Measurements from ENCODE around the gene BRF1.
A peak's percentile ranks its signal among the peaks of the same experiment; 100 is the strongest.

Gene BRF1

DNA sequence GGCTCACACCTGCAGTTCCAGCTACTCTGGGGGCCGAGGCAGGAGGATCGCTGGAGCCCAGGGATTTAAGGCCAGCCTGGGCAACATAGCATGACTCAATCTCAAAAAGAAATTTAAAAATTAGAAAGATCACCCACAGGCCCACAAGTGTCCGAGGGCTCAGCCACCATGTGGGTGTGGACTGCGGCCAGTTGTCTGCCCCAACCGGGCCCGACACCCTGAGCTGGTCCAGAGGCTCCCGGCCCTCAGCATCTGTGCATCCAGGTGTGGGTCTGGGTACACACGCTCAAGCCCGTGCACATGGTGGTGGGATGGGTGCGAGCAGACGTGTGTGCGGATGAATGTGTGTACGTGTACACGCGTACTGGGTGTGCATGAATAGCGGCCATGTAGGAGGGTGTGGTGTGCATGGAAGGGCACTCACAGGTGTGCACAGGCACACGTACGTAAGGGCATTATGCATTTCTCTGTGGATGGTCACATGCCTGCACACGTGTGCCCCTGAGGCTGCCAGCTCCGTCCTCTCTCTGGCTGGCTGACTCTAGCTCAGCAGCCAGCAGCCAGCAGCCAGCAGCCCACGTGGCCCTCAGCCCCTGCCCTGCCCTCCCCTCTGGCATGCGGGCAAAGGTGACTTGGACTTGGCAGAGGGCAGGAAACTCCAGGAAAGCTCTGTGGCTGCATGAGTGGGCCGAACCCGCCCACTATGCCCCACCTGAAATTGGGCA is 96.4 kb downstream of the BRF1 start:
- Histone ChIP-seq H3K4me3 (ENCODE audit: low read length) (no peak overlapping the region), H3K36me3 (ENCODE audit: insufficient read depth, low read length) (no peaks in the 10 kb centered on the region), H2AFZ (ENCODE audit: low read depth, low read length) (no peak overlapping the region), H3K4me1 (ENCODE audit: insufficient read depth, low read length) (peaks cover 9% of the 10 kb centered on the region), H3K27me3 (ENCODE audit: insufficient read depth, low read length) (no peaks in the 10 kb centered on the region), H3K9me3 (ENCODE audit: low read length) (no peaks in the 10 kb centered on the region)

DNA sequence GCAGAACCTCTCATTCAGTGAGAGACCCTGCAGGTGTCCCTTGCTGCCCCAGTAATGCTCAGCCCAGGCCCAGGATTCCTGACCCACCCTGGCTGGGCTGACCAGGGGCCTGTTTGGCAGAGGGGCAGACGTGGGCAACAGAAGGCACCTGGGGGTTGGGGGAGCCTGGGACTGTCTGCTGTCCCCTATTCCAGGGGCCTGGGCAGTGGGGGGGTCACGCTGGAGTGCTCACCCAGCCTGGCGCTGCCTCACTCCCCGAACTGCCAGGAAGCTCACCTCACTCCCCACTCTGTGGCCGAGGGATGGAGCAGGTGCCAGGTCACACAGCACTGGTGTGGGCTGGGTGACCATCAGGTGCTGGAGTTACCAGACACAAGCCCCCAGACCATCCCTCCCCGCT is 97.1 kb downstream of the BRF1 start:
- H3K36me3 ChIP-seq (ENCODE audit: insufficient read depth, low read length), result no peaks in the 10 kb centered on the region
- no peak overlapping the region for H2AFZ ChIP-seq (ENCODE audit: low read depth, low read length)
- no peaks in the 10 kb centered on the region for H3K27me3 ChIP-seq (ENCODE audit: insufficient read depth, low read length)
- peaks cover 9% of the 10 kb centered on the region for H3K4me1 ChIP-seq (ENCODE audit: insufficient read depth, low read length)
- H3K9me3 ChIP-seq (ENCODE audit: low read length), result no peaks in the 10 kb centered on the region
- H3K4me3 ChIP-seq (ENCODE audit: low read length), result no peak overlapping the region

DNA sequence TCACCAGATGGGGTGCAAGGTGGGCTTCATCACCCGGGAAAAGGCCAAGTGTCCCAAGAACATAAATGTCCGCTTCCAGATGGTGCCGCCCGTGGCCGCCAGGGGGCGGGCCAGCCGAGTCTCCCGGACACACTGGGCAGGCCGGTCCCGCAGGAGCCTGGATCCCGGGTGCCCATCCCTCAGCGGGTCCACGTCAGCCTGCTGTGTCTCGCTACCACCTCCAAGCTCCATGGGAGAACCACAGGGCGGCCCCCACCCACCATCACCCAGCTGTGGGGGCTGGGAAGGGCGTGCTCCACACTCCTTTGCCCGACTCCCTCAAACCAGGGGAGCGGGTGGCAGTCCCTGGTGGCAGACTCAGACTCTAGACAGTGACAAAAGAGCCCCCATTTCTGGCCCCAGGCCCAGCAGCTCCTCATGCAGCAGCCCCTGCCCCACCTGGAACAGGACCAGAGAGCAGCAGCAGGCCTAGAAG is 97.7 kb downstream of the BRF1 start:
- Histone ChIP-seq H3K4me3 (ENCODE audit: low read length) (no peak overlapping the region), H3K36me3 (ENCODE audit: insufficient read depth, low read length) (no peaks in the 10 kb centered on the region), H3K27me3 (ENCODE audit: insufficient read depth, low read length) (no peaks in the 10 kb centered on the region), H2AFZ (ENCODE audit: low read depth, low read length) (no peak overlapping the region), H3K9me3 (ENCODE audit: low read length) (no peaks in the 10 kb centered on the region), H3K4me1 (ENCODE audit: insufficient read depth, low read length) (peaks cover 9% of the 10 kb centered on the region)

DNA sequence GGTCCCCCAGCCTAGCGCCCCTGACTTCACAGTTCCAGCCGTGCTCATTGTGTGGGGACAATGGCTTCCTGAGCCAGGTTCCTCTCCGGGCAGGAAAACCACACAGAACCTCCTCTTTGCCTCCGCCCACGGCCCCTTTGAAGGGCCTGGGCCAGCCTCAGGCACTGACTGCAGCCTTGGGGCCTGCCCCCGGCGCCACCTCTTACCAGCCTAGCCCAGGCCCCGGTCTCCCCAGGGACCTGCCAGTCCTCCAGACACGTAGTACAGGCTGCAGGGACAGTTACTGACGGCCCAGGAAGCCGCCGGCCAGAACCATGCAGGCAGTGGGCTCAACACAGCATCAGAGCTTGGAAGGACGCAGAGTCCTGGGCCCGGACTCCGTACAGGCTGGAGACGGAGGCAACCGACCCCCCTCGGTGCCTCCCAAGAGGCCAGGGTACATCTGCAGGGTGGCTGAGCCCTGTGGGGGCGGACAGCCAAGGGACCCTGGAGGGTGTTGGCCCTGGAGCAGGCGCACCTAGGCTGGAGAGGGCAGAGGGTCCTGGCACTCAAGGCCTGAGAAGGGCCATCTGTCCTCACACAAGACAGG is 98.8 kb downstream of the BRF1 start:
- Histone ChIP-seq H2AFZ (ENCODE audit: low read depth, low read length) (no peak overlapping the region), H3K27me3 (ENCODE audit: insufficient read depth, low read length) (no peaks in the 10 kb centered on the region), H3K4me1 (ENCODE audit: insufficient read depth, low read length) (peaks cover 17% of the 10 kb centered on the region), H3K9me3 (ENCODE audit: low read length) (no peaks in the 10 kb centered on the region), H3K36me3 (ENCODE audit: insufficient read depth, low read length) (no peaks in the 10 kb centered on the region), H3K4me3 (ENCODE audit: low read length) (no peak overlapping the region)

DNA sequence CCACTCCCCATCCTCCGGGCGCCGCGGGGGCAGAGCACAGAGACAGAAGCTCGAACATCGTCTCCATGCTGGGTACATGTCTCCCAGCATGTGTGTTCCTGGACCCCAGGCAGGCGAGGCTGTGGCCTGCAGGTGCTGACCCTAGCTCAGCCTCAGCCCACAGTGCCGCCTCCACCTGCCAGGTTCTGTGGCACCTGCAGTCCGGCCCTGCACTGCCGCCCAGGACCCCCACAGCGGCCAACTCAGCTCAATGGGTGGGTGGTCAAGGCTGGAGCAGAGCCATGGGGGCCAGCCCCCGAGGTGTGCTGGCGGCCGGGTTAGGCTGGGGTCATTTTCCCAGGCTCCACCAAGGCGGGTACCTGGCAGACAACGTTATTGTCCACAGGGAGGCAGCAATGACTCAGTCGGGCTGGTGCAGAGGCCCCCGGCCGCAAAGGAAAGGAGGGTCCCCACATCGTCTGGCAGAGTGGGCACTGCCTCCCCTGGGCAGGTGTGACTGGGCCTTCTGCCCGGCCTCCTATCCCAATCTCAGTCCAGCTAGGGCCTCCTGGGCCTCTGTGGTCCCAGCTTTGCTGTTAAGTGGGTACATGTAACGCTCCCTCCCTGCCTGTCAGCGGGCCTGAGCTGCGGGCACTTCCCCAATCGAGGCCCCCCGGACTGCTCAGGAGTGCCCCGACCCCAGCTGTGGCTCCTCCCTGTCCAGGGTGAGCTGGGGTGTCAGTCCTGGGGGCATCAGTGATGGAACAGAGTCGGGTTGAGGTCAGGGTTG is 99.5 kb downstream of the BRF1 start:
- no peaks in the 10 kb centered on the region for H3K27me3 ChIP-seq (ENCODE audit: insufficient read depth, low read length)
- no peaks in the 10 kb centered on the region for H3K9me3 ChIP-seq (ENCODE audit: low read length)
- no peak overlapping the region for H3K4me3 ChIP-seq (ENCODE audit: low read length)
- no peaks in the 10 kb centered on the region for H3K36me3 ChIP-seq (ENCODE audit: insufficient read depth, low read length)
- H2AFZ ChIP-seq (ENCODE audit: low read depth, low read length), result no peak overlapping the region
- H3K4me1 ChIP-seq (ENCODE audit: insufficient read depth, low read length), result peaks cover 19% of the 10 kb centered on the region

DNA sequence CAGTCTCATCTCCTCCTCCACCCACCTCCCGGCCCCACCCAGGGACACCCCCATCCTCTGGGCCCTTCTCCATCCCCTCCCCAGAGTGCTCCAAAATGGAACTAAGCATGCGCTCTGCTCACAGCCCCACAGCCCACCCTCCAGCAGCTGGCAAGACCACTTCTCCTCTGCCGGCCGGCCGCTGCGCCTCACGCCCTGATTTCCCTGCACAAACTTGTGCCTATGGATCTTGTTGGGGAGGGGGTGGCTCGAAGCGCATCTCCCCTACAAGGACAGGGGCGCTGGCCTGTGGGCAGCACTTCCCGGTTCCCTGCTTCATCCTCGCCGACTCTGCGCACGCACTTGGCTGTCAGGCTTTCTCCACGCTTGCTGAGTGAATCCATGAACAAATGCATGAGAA is 100.2 kb downstream of the BRF1 start:
- no peaks in the 10 kb centered on the region for H3K36me3 ChIP-seq (ENCODE audit: insufficient read depth, low read length)
- peaks cover 26% of the 10 kb centered on the region for H3K4me1 ChIP-seq (ENCODE audit: insufficient read depth, low read length)
- no peak overlapping the region for H2AFZ ChIP-seq (ENCODE audit: low read depth, low read length)
- H3K27me3 ChIP-seq (ENCODE audit: insufficient read depth, low read length), result no peaks in the 10 kb centered on the region
- H3K4me3 ChIP-seq (ENCODE audit: low read length), result no peak overlapping the region
- no peaks in the 10 kb centered on the region for H3K9me3 ChIP-seq (ENCODE audit: low read length)

DNA sequence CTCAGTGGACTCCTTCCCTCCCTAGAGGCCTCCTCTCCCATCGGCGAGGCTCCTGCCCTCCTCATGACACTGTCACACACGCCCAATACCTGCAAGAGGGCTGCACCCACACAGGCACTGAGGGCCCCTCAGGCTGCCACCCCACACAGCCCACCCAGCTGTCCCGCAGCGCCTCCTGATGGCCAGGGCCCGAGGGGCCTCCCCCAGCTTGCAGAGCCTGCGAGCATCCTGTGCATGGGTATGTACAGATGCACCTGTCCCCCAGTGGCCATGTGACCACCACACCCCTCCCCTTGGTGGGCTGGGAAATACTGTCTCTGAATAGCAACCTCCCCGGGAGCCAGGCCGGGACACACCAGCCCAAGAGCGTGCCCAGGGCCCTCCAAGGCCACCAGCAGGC is 100.7 kb downstream of the BRF1 start:
- Histone ChIP-seq H3K4me1 (ENCODE audit: insufficient read depth, low read length) (peaks cover 31% of the 10 kb centered on the region), H3K36me3 (ENCODE audit: insufficient read depth, low read length) (no peaks in the 10 kb centered on the region), H3K9me3 (ENCODE audit: low read length) (no peaks in the 10 kb centered on the region), H3K4me3 (ENCODE audit: low read length) (no peak overlapping the region), H2AFZ (ENCODE audit: low read depth, low read length) (no peak overlapping the region), H3K27me3 (ENCODE audit: insufficient read depth, low read length) (no peaks in the 10 kb centered on the region)

DNA sequence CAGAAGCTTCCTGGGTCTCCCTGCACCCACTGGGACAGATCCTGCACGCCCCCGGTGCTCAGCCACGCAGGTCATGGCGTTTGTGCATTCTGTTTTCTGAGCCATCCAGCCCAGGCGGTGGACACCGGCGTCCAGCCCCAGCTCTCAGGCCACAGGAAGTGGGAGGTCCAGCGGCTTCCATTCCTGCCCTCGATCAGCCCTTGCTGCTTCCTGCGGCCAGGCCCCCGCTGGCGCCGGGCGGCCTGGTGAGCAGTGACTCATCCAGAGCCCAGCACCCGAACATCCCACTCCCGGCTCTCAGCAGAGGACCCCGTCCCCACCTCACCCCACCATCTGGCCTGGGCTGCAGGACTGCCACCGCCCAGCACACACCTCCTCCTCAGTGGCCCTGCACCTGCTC is 101.7 kb downstream of the BRF1 start:
- peaks cover 31% of the 10 kb centered on the region for H3K4me1 ChIP-seq (ENCODE audit: insufficient read depth, low read length)
- no peak overlapping the region for H2AFZ ChIP-seq (ENCODE audit: low read depth, low read length)
- H3K27me3 ChIP-seq (ENCODE audit: insufficient read depth, low read length), result no peaks in the 10 kb centered on the region
- H3K4me3 ChIP-seq (ENCODE audit: low read length), result no peak overlapping the region
- H3K36me3 ChIP-seq (ENCODE audit: insufficient read depth, low read length), result no peaks in the 10 kb centered on the region
- no peaks in the 10 kb centered on the region for H3K9me3 ChIP-seq (ENCODE audit: low read length)

DNA sequence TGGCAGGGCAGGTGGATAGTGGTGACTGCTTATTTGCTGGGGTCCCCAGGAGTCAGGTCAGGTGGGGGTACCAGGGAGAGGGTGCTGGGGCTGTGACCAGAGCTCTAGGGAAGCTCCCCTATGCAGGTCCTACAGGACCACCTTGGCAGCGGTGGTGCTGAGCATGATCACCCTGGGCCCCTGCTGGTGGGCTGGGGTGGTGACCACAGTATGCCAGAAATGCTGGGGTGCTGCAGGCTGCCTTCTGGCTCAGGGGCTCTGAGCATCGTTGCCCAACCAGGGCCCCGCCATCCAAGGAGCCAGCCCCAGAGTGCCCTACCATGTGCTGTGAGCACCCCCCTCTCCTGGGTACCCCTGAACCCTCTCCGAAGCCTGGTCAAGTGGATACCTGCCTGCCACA is 102.2 kb downstream of the BRF1 start:
- H3K9me3 ChIP-seq (ENCODE audit: low read length), result no peaks in the 10 kb centered on the region
- no peaks in the 10 kb centered on the region for H3K36me3 ChIP-seq (ENCODE audit: insufficient read depth, low read length)
- peaks cover 33% of the 10 kb centered on the region for H3K4me1 ChIP-seq (ENCODE audit: insufficient read depth, low read length)
- H3K4me3 ChIP-seq (ENCODE audit: low read length), result no peak overlapping the region
- no peak overlapping the region for H2AFZ ChIP-seq (ENCODE audit: low read depth, low read length)
- H3K27me3 ChIP-seq (ENCODE audit: insufficient read depth, low read length), result no peaks in the 10 kb centered on the region

DNA sequence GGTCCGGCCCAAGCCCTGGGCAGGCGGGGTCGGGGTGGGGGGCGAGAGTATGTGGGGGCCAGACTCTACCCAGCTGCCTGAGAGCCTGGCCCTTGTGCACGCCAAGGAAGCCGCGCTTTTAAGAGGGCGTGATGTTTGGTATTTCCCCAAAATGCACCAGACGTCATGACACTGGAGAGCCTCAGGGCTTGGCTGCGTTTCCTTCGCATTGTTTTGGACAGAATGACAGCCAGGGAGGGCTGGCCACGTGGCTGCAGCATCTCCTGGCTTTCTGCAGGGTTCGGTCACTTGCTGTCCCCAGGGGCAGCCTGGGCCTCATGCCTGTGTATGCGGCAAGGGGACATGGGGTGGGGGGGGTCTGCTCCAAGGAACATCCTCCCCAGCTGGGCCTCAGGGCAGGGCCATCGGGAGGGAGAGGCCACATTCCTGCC is 103.6 kb downstream of the BRF1 start:
- no peak overlapping the region for H3K4me3 ChIP-seq (ENCODE audit: low read length)
- no peaks in the 10 kb centered on the region for H3K9me3 ChIP-seq (ENCODE audit: low read length)
- H3K36me3 ChIP-seq (ENCODE audit: insufficient read depth, low read length), result no peaks in the 10 kb centered on the region
- no peak overlapping the region for H2AFZ ChIP-seq (ENCODE audit: low read depth, low read length)
- no peaks in the 10 kb centered on the region for H3K27me3 ChIP-seq (ENCODE audit: insufficient read depth, low read length)
- peaks cover 39% of the 10 kb centered on the region for H3K4me1 ChIP-seq (ENCODE audit: insufficient read depth, low read length)

DNA sequence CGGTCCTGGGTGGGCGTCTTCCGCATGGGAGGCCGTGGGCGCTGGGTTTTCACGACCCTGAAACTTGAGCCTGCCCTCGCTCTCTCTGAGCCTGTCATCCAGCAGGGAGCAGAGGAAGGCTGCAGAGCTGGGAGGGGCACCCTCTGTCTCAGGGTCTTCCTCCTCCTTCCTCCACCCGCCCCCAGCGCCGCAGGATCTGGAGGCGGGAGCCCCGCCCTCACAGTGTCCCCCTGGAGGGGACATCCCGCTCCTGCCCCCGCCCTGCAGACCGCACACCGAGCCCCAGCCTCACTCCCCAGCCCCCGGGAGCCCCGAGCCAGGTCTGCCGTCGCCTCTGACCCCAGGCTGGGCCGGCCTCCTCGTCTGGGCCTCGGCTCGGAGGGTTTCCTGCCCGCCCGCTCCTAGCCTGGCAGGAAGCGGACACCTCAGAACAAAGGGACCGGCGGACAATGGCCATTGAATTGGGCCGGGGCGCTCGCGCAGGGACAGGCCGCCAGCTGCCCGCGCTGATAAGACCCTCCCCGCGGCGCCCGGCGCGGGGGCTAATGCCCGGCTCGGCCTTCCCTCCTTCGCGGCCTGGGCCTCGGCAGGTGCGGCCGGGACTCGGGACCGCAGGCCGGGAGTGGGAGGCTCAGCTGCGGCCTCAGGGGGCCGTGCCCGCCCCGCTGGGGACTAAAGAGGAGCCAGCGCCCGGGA is 104.4 kb downstream of the BRF1 start:
- Histone ChIP-seq H3K9me3 (ENCODE audit: low read length) (no peaks in the 10 kb centered on the region), H2AFZ (ENCODE audit: low read depth, low read length) (peak overlapping the region; percentile 88), H3K4me1 (ENCODE audit: insufficient read depth, low read length) (peaks cover 33% of the 10 kb centered on the region), H3K4me3 (ENCODE audit: low read length) (peak overlapping the region; percentile 42), H3K27me3 (ENCODE audit: insufficient read depth, low read length) (no peaks in the 10 kb centered on the region), H3K36me3 (ENCODE audit: insufficient read depth, low read length) (no peaks in the 10 kb centered on the region)

DNA sequence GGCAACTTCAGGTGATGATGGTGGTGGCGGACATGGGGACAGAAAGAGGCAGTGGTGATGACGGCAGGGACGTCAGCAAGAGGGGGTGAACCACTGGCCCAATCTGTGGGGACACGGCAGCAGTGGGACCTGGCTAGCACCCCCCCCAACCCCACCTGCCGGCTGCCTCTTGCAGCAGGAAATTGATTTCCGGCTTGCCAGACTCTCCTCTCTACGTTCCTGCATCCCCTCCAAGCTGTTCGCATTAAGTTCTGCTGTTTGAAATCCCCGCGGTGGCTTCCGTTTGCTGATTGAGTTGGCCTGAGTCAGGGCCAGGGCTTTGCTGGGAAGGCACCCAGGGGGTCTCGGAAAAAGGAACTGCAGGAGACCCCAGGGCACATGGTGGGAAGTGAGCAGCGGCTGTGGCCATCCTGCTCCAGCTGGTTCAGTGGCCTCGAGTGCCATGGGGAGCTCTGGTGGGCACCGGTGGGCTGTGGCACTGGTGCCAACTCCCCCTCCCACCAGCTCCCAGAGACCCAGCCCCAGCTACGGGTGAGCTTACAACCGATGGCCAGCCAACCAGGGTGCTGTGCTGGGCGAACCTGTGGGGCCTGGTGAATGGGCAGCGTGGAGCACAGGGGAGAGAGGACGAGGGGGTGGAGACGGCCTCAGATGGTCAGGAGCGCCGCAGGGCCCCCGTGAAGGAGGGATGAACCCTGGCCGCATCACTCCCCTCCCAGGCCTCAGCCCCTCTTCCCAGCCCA is 105.1 kb downstream of the BRF1 start:
- Histone ChIP-seq H2AFZ (ENCODE audit: low read depth, low read length) (peak overlapping the region; percentile 88), H3K9me3 (ENCODE audit: low read length) (no peaks in the 10 kb centered on the region), H3K27me3 (ENCODE audit: insufficient read depth, low read length) (no peaks in the 10 kb centered on the region), H3K36me3 (ENCODE audit: insufficient read depth, low read length) (no peaks in the 10 kb centered on the region), H3K4me3 (ENCODE audit: low read length) (peak overlapping the region; percentile 42), H3K4me1 (ENCODE audit: insufficient read depth, low read length) (peaks cover 35% of the 10 kb centered on the region)
